ENCODE measurements around the gene AHCYL2. TPM values are rescaled to one million over a fixed set of nuclear protein-coding genes. Genes with fewer than 3 reads are reported as not detected.

The AHCYL2 gene
- total and polyA plus RNA-seq, 4 experiments from 2014 or later, result 8.6 to 16.5 (median 12.1) TPM

DNA sequence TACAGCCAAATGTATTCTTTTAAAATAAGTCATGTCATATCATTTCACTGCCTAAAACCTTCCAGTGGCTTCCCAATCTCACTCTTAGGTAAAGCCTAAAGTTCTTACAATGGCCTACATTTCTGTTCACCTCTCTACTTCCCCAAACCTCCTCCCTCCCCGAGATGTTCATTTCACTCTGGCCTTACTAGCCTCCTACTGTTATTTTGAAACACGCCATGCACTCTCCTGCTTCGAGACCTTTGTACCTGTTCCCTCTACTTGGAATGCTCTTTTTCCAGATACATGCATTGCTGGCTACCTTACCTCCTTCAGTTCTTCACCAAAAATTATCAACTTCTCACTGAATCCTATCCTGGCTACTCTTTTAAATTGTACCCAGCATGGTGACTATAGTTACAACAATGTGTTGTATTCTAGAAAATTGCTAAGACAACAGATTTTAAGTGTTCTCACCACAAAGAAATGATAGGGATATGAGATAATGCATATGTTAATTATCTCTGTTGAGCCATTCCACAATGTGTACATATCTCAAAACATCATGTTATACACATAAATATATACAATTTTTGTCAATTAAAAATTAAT, 158.8 kb downstream of the AHCYL2 start:
- no peaks in the 10 kb centered on the region for H3K36me3 ChIP-seq (ENCODE audit: insufficient read depth, low read length)
- no peak for DNase-seq
- peaks cover 0 to under 1% (median 0%) of the 10 kb centered on the region in 8 donors for H3K9me3 Mint-ChIP-seq
- intact Hi-C loops (cut with micrococcal nuclease), result no loop called here
- H3K9me3 ChIP-seq (ENCODE audit: control insufficient read depth in 1 of 2, low read length in 2 of 2), result no peaks in the 10 kb centered on the region
- peaks cover 24 to 27% of the 10 kb centered on the region in 2 donors for H3K36me3 Mint-ChIP-seq
- no peak overlapping the region for H3K4me3 Mint-ChIP-seq
- CTCF ChIA-PET (ENCODE audit: partially characterized antibody), result no interaction called here
- H3K27me3 ChIP-seq (ENCODE audit: insufficient read depth, low read length), result no peaks in the 10 kb centered on the region
- H3K4me1 Mint-ChIP-seq, result peaks cover 0 to 4% (median 0%) of the 10 kb centered on the region in 4 donors
- POLR2A ChIA-PET (ENCODE audit: partially characterized antibody), result no interaction called here
- no peaks in the 10 kb centered on the region for H3K4me1 ChIP-seq (ENCODE audit: insufficient read depth, low read length)
- no peak overlapping the region for H3K27ac ChIP-seq (ENCODE audit: low read depth, low read length)
- H3K4me3 ChIP-seq (ENCODE audit: low read length in 2 of 2), result no peak overlapping the region
- H3K27ac Mint-ChIP-seq, result no peak overlapping the region
- no peaks in the 10 kb centered on the region for H3K27me3 Mint-ChIP-seq

- Histone ChIP-seq H3K27ac (ENCODE audit: low read depth, low read length) (no peak overlapping the region), H3K4me3 (ENCODE audit: low read length in 2 of 2) (no peak overlapping the region), H3K9me3 (ENCODE audit: control insufficient read depth in 1 of 2, low read length in 2 of 2) (no peaks in the 10 kb centered on the region), H3K36me3 (ENCODE audit: insufficient read depth, low read length) (no peaks in the 10 kb centered on the region), H3K4me1 (ENCODE audit: insufficient read depth, low read length) (no peaks in the 10 kb centered on the region), H3K27me3 (ENCODE audit: insufficient read depth, low read length) (no peaks in the 10 kb centered on the region)
- Mint-ChIP-seq H3K4me3 (no peak overlapping the region), H3K36me3 (peaks cover 23 to 28% of the 10 kb centered on the region in 2 donors), H3K27ac (peak overlapping the region in 1 of 7 donors; percentile 47), H3K9me3 (no peaks in the 10 kb centered on the region), H3K4me1 (peaks cover 0 to 4% (median 0%) of the 10 kb centered on the region in 4 donors), H3K27me3 (no peaks in the 10 kb centered on the region)
- POLR2A ChIA-PET (ENCODE audit: partially characterized antibody), result no interaction called here
- CTCF ChIA-PET (ENCODE audit: partially characterized antibody), result interaction anchor here (1.0 kb wide), 1 partner anchor 18 kb away, joined by 3 read pairs; no protein-coding TSS in a partner anchor
- intact Hi-C loops (cut with micrococcal nuclease), result no loop called here
- no peak for DNase-seq
Observed at GRCh38 chr7:129385116-129385515, 160.3 kb downstream of the AHCYL2 start.

GRCh38 chr7:129385598-129385997, 160.8 kb downstream of the AHCYL2 start:
- no peaks in the 10 kb centered on the region for H3K27me3 ChIP-seq (ENCODE audit: insufficient read depth, low read length)
- intact Hi-C loops (cut with micrococcal nuclease), result no loop called here
- H3K36me3 ChIP-seq (ENCODE audit: insufficient read depth, low read length), result no peaks in the 10 kb centered on the region
- no peaks in the 10 kb centered on the region for H3K9me3 ChIP-seq (ENCODE audit: control insufficient read depth in 1 of 2, low read length in 2 of 2)
- no peak overlapping the region for H3K27ac ChIP-seq (ENCODE audit: low read depth, low read length)
- DNase-seq, result no peak
- Mint-ChIP-seq H3K36me3 (peaks cover 25 to 30% of the 10 kb centered on the region in 2 donors), H3K4me1 (peaks cover 0 to 4% (median 0%) of the 10 kb centered on the region in 4 donors), H3K4me3 (no peak overlapping the region), H3K9me3 (no peaks in the 10 kb centered on the region), H3K27me3 (no peaks in the 10 kb centered on the region), H3K27ac (peak overlapping the region in 2 of 7 donors; percentile 25 to 47)
- no peak overlapping the region for H3K4me3 ChIP-seq (ENCODE audit: low read length in 2 of 2)
- ChIA-PET CTCF (ENCODE audit: partially characterized antibody) (interaction anchor here (1.0 kb wide), 1 partner anchor 18 kb away, joined by 3 read pairs; no protein-coding TSS in a partner anchor), POLR2A (ENCODE audit: partially characterized antibody) (no interaction called here)
- H3K4me1 ChIP-seq (ENCODE audit: insufficient read depth, low read length), result no peaks in the 10 kb centered on the region

GRCh38 chr7:129386506-129386905, 161.7 kb downstream of the AHCYL2 start:
- Mint-ChIP-seq H3K27ac (no peak overlapping the region), H3K4me3 (no peak overlapping the region), H3K27me3 (no peaks in the 10 kb centered on the region), H3K9me3 (no peaks in the 10 kb centered on the region), H3K4me1 (peaks cover 0 to 4% (median 0%) of the 10 kb centered on the region in 4 donors), H3K36me3 (peaks cover 25 to 30% of the 10 kb centered on the region in 2 donors)
- CTCF ChIA-PET (ENCODE audit: partially characterized antibody), result interaction anchor here (0.8 to 6.2 kb wide), 4 partner anchors 9 to 168 kb away, joined by 3 to 49 read pairs (median 18); no protein-coding TSS in a partner anchor
- Histone ChIP-seq H3K27ac (ENCODE audit: low read depth, low read length) (no peak overlapping the region), H3K36me3 (ENCODE audit: insufficient read depth, low read length) (no peaks in the 10 kb centered on the region), H3K27me3 (ENCODE audit: insufficient read depth, low read length) (no peaks in the 10 kb centered on the region), H3K4me1 (ENCODE audit: insufficient read depth, low read length) (no peaks in the 10 kb centered on the region), H3K4me3 (ENCODE audit: low read length in 2 of 2) (no peak overlapping the region), H3K9me3 (ENCODE audit: control insufficient read depth in 1 of 2, low read length in 2 of 2) (no peaks in the 10 kb centered on the region)
- intact Hi-C loops (cut with micrococcal nuclease), result no loop called here
- POLR2A ChIA-PET (ENCODE audit: partially characterized antibody), result no interaction called here
- no peak for DNase-seq

DNA sequence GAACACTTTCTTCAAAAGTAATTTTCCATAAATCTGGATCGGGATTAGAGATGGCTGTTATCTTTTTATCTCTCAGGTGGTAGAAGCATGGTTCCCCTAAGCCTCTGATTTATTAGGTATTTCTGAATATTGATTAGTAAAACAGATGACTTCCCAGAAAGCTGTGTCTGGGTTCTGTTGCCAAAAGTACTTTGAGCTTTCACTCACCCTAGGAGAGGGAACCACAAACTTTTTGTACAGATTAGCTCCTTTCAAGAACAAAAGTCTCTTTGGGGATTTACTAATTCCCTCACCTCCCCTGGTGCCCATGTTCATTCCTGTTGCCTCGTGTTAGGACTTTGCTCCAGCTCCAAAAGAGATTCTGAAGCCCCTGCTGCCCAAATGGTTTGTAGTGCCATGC, 162.7 kb downstream of the AHCYL2 start:
- Histone ChIP-seq H3K36me3 (ENCODE audit: insufficient read depth, low read length) (no peaks in the 10 kb centered on the region), H3K27ac (ENCODE audit: low read depth, low read length) (no peak overlapping the region), H3K4me1 (ENCODE audit: insufficient read depth, low read length) (no peaks in the 10 kb centered on the region), H3K4me3 (ENCODE audit: low read length in 2 of 2) (no peak overlapping the region), H3K27me3 (ENCODE audit: insufficient read depth, low read length) (no peaks in the 10 kb centered on the region), H3K9me3 (ENCODE audit: control insufficient read depth in 1 of 2, low read length in 2 of 2) (no peaks in the 10 kb centered on the region)
- CTCF ChIA-PET (ENCODE audit: partially characterized antibody), result interaction anchor here (0.8 to 6.2 kb wide), 4 partner anchors 10 to 169 kb away, joined by 3 to 49 read pairs (median 18); no protein-coding TSS in a partner anchor
- Mint-ChIP-seq H3K27ac (no peak overlapping the region), H3K9me3 (no peaks in the 10 kb centered on the region), H3K4me3 (no peak overlapping the region), H3K27me3 (no peaks in the 10 kb centered on the region), H3K36me3 (peaks cover 21 to 31% of the 10 kb centered on the region in 2 donors), H3K4me1 (peaks cover 0 to 1% (median 0%) of the 10 kb centered on the region in 4 donors)
- POLR2A ChIA-PET (ENCODE audit: partially characterized antibody), result no interaction called here
- DNase-seq, result no peak
- intact Hi-C loops (cut with micrococcal nuclease), result no loop called here

- H3K4me3 Mint-ChIP-seq, result no peak overlapping the region
- Histone ChIP-seq H3K27ac (ENCODE audit: low read depth, low read length) (no peak overlapping the region), H3K4me1 (ENCODE audit: insufficient read depth, low read length) (no peaks in the 10 kb centered on the region), H3K4me3 (ENCODE audit: low read length in 2 of 2) (no peak overlapping the region), H3K27me3 (ENCODE audit: insufficient read depth, low read length) (no peaks in the 10 kb centered on the region), H3K9me3 (ENCODE audit: control insufficient read depth in 1 of 2, low read length in 2 of 2) (no peaks in the 10 kb centered on the region), H3K36me3 (ENCODE audit: insufficient read depth, low read length) (no peaks in the 10 kb centered on the region)
- no peak overlapping the region for H3K27ac Mint-ChIP-seq
- H3K9me3 Mint-ChIP-seq, result no peaks in the 10 kb centered on the region
- ChIA-PET CTCF (ENCODE audit: partially characterized antibody) (interaction anchor here (0.6 to 6.2 kb wide), 3 partner anchors 11 to 27 kb away, joined by 3 to 49 read pairs (median 32); no protein-coding TSS in a partner anchor), POLR2A (ENCODE audit: partially characterized antibody) (no interaction called here)
- no peaks in the 10 kb centered on the region for H3K4me1 Mint-ChIP-seq
- no peak for DNase-seq
- no peaks in the 10 kb centered on the region for H3K27me3 Mint-ChIP-seq
- intact Hi-C loops (cut with micrococcal nuclease), result no loop called here
- H3K36me3 Mint-ChIP-seq, result peaks cover 14 to 34% of the 10 kb centered on the region in 2 donors
Observed at GRCh38 chr7:129388333-129389098, 163.7 kb downstream of the AHCYL2 start.

- H3K27ac ChIP-seq (ENCODE audit: low read depth, low read length), result no peak overlapping the region
- no peaks in the 10 kb centered on the region for H3K4me1 ChIP-seq (ENCODE audit: insufficient read depth, low read length)
- ChIA-PET CTCF (ENCODE audit: partially characterized antibody) (interaction anchor here (1.2 to 6.2 kb wide), 3 partner anchors 11 to 21 kb away, joined by 4 to 49 read pairs (median 32); no protein-coding TSS in a partner anchor), POLR2A (ENCODE audit: partially characterized antibody) (no interaction called here)
- no peaks in the 10 kb centered on the region for H3K9me3 ChIP-seq (ENCODE audit: control insufficient read depth in 1 of 2, low read length in 2 of 2)
- Mint-ChIP-seq H3K27ac (no peak overlapping the region), H3K4me1 (peaks cover 0 to 1% (median 0%) of the 10 kb centered on the region in 4 donors), H3K4me3 (no peak overlapping the region), H3K9me3 (no peaks in the 10 kb centered on the region), H3K36me3 (peaks cover 19 to 36% of the 10 kb centered on the region in 2 donors), H3K27me3 (no peaks in the 10 kb centered on the region)
- DNase-seq, result no peak
- H3K36me3 ChIP-seq (ENCODE audit: insufficient read depth, low read length), result no peaks in the 10 kb centered on the region
- H3K4me3 ChIP-seq (ENCODE audit: low read length in 2 of 2), result no peak overlapping the region
- H3K27me3 ChIP-seq (ENCODE audit: insufficient read depth, low read length), result no peaks in the 10 kb centered on the region
- intact Hi-C loops (cut with micrococcal nuclease), result no loop called here
Observed at GRCh38 chr7:129389829-129390228, 165.0 kb downstream of the AHCYL2 start.
